Neural cell (in vitro differentiated cells): ENCODE measurements around the gene DEPDC5. TPM values are rescaled to one million over a fixed set of nuclear protein-coding genes. Genes with fewer than 3 reads are reported as not detected.

Experiments
- H2AFZ ChIP-seq: fragments of 200-600, 300-800 bp; sonication (generic), shearing (Covaris generic); 2 replicates; pipeline ENCODE4 v1.6.0; 2014; ENCODE audit warnings: low read depth, mild to moderate bottlenecking, antibody characterized with exemption, low read length, moderate library complexity
- H3F3A ChIP-seq: fragments of 200-600 bp; shearing (Covaris generic); 2 replicates; pipeline ENCODE4 v1.6.1; 2016; ENCODE audit warnings: mild to moderate bottlenecking, moderate library complexity, mixed read lengths, antibody characterized with exemption, low read length; ENCODE audit not compliant: insufficient read depth, poor library complexity, severe bottlenecking
- H3K27ac ChIP-seq: fragments of 200-600, 300-800 bp; sonication (generic), shearing (Covaris generic); 2 replicates; pipeline ENCODE4 v1.5.1; 2014; ENCODE audit warnings: mild to moderate bottlenecking, low read length, moderate library complexity
- H3K27me3 ChIP-seq: fragments of 300-800, 200-600 bp; sonication (generic), shearing (Covaris generic); 2 replicates; pipeline ENCODE4 v1.6.0; 2014; ENCODE audit warnings: mild to moderate bottlenecking, low read depth, low read length, moderate library complexity; ENCODE audit not compliant: insufficient read depth
- H3K36me3 ChIP-seq: fragments of 300-800, 200-600 bp; sonication (generic), shearing (Covaris generic); 2 replicates; pipeline ENCODE4 v1.5.1; 2014; ENCODE audit warnings: mild to moderate bottlenecking, antibody characterized with exemption, low read length, moderate library complexity; ENCODE audit not compliant: insufficient read depth
- H3K4me2 ChIP-seq: fragments of 300-800, 200-600 bp; sonication (generic), shearing (Covaris generic); 2 replicates; pipeline ENCODE4 v1.6.0; 2014; ENCODE audit warnings: mild to moderate bottlenecking, low read length
- H3K4me3 ChIP-seq: fragments of 300-800, 200-600 bp; sonication (generic), shearing (Covaris generic); 2 replicates; pipeline ENCODE4 v1.5.1; 2014; ENCODE audit warnings: mild to moderate bottlenecking, low read length, moderate library complexity
- H3K79me2 ChIP-seq: fragments of 200-600 bp; shearing (Covaris generic); replicated peaks from 2 replicates; pipeline ENCODE4 v1.6.0; 2014; ENCODE audit warnings: mild to moderate bottlenecking, low read length, moderate library complexity; ENCODE audit not compliant: insufficient read depth
- H3K9ac ChIP-seq: fragments of 300-800, 200-600 bp; sonication (generic), shearing (Covaris generic); 2 replicates; pipeline ENCODE4 v1.6.1; 2016; ENCODE audit warnings: mild to moderate bottlenecking, low read length, mixed read lengths
- H3K9me2 ChIP-seq: fragments of 200-600 bp; shearing (Covaris generic); 2 replicates; pipeline ENCODE4 v1.6.1; 2016; ENCODE audit warnings: mild to moderate bottlenecking, low read length, mixed read lengths; ENCODE audit not compliant: insufficient read depth
- H3K9me3 ChIP-seq: fragments of 200-600, 300-800 bp; sonication (generic), shearing (Covaris generic); 2 replicates; pipeline ENCODE4 v1.6.1; 2016; ENCODE audit warnings: mild to moderate bottlenecking, mixed run types, low read length, moderate library complexity, mixed read lengths
- H4K20me1 ChIP-seq: fragments of 200-600 bp; shearing (Covaris generic); 2 replicates; pipeline ENCODE4 v1.6.1; 2016; ENCODE audit warnings: mild to moderate bottlenecking, mixed run types; ENCODE audit not compliant: insufficient read depth
- EP300 ChIP-seq: fragments of 450-650 bp; conservative IDR thresholded peaks from 2 replicates; pipeline ENCODE4 v1.6.1; 2014; ENCODE audit warnings: antibody characterized with exemption, mild to moderate bottlenecking, moderate library complexity; ENCODE audit not compliant: poor library complexity, severe bottlenecking
- EZH2 ChIP-seq: fragments of 200-600, 300-800 bp; shearing (Covaris generic), sonication (generic); IDR thresholded peaks from 2 replicates; pipeline ENCODE4 v1.6.1; 2014; ENCODE audit warnings: antibody characterized with exemption, low read length, borderline replicate concordance, mild to moderate bottlenecking; ENCODE audit not compliant: insufficient read depth, poor library complexity, severe bottlenecking
- MXI1 ChIP-seq: fragments of 450-650 bp; conservative IDR thresholded peaks from 2 replicates; pipeline ENCODE4 v1.6.1; 2014; ENCODE audit warnings: antibody characterized with exemption, mild to moderate bottlenecking; ENCODE audit not compliant: poor library complexity, severe bottlenecking
- POLR2AphosphoS5 ChIP-seq: IDR thresholded peaks from 2 replicates; pipeline ENCODE4 v1.6.1; 2012
- RAD21 ChIP-seq: fragments of 450-650 bp; conservative IDR thresholded peaks from 2 replicates; pipeline ENCODE4 v1.6.1; 2014; ENCODE audit warnings: antibody characterized with exemption, mild to moderate bottlenecking, moderate library complexity
- SMC3 ChIP-seq: fragments of 450-650 bp; conservative IDR thresholded peaks from 2 replicates; pipeline ENCODE4 v1.6.1; 2014; ENCODE audit warnings: antibody characterized with exemption, mild to moderate bottlenecking, moderate library complexity; ENCODE audit not compliant: poor library complexity
- TAF1 ChIP-seq: IDR thresholded peaks from 2 replicates; pipeline ENCODE4 v1.6.1; 2012; ENCODE audit warnings: low read depth
- polyA plus RNA-seq: library from polyadenylated mRNA; depleted of rRNA; stranded (reverse); fragments of >200 nt; gene quantifications from 2 replicates; pipeline ENCODE4 v1.2.3, GENCODE V29; 2014
- TF ChIP-seq, protein P1 (sequence below): IDR thresholded peaks from 2 replicates; pipeline ENCODE4 v1.6.1; 2012; ENCODE audit warnings: borderline replicate concordance
- TF ChIP-seq, protein P2 (sequence below): fragments of 450-650 bp; IDR thresholded peaks from 2 replicates; pipeline ENCODE4 v1.5.1; 2014; ENCODE audit warnings: antibody characterized with exemption, mild to moderate bottlenecking, moderate library complexity; ENCODE audit not compliant: poor library complexity, severe bottlenecking

Gene DEPDC5
- polyA plus RNA-seq, 1 donor from 2014 or later: 11.3 TPM

DNA sequence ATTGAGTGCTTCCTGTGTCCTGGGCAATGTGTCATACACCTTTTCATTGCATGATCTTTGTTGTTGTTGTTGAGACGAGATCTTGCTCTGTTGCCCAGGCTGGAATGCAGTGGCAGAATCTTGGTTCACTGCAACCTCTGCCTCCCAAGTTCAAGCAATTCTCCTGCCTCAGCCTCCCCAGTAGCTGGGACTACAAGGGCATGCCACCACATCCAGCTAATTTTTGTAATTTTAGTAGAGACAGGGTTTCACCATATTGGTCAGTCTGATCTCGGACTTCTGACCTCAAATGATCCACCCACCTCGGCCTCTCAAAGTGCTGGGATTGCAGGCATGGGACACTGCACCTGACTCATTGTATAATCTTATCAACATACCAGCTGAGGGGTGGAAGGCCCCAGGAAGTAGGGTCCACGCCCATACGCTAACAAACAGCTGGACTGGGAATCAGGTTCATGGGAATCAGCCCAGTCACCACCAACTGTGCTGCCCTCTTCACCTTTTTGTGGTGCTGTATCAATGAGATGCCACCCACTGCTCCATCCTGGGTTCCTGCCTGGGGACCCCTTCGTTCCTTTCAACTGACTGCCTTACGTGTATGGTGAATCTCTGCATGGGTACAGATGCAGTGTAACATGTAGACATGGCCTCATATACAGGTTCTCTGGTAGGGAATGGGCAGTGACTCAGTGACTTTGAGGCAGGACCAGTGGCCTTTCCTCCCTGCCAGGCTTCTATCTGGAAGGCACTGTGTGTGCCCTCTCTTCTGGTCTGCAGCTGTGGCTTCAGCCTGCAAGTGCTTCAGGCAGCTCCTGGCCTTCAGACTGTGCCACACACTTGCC is 158.0 kb downstream of the DEPDC5 start:
- Histone ChIP-seq H3K27me3 (no peaks in the 10 kb centered on the region), H3K9me3 (no peaks in the 10 kb centered on the region), H3K27ac (no peak overlapping the region), H3K4me3 (no peak overlapping the region), H3K9me2 (no peaks in the 10 kb centered on the region), H3K4me2 (no peak overlapping the region), H3K9ac (no peak overlapping the region), H3F3A (no peaks in the 10 kb centered on the region), H3K36me3 (no peaks in the 10 kb centered on the region), H2AFZ (no peak overlapping the region), H4K20me1 (no peaks in the 10 kb centered on the region), H3K79me2 (no peaks in the 10 kb centered on the region)
- TF ChIP-seq TAF1: no peak

DNA sequence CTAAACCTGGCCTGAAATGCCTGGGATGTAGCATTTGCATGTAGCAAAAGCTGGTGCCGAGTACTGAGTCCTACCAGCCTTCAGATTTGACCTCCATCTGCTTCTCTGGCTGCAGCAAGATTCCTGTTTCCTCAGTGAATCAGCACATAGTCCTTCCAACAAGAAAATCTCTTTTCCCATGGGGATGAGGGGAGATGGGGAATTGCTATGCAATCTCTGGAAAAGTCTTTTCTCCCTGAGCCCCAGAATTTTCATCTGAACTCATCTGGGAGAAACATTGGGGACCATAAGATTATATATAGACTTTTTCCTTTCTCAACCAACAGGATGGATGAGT is 158.6 kb downstream of the DEPDC5 start:
- Histone ChIP-seq H3K9me2 (no peaks in the 10 kb centered on the region), H4K20me1 (no peaks in the 10 kb centered on the region), H3K4me3 (no peak overlapping the region), H3K27me3 (no peaks in the 10 kb centered on the region), H3K27ac (no peak overlapping the region), H2AFZ (no peak overlapping the region), H3F3A (no peaks in the 10 kb centered on the region), H3K9me3 (no peaks in the 10 kb centered on the region), H3K36me3 (no peaks in the 10 kb centered on the region), H3K9ac (no peak overlapping the region), H3K4me2 (no peak overlapping the region), H3K79me2 (no peaks in the 10 kb centered on the region)
- TF ChIP-seq TAF1: no peak
- TF ChIP-seq SMC3: no peak

DNA sequence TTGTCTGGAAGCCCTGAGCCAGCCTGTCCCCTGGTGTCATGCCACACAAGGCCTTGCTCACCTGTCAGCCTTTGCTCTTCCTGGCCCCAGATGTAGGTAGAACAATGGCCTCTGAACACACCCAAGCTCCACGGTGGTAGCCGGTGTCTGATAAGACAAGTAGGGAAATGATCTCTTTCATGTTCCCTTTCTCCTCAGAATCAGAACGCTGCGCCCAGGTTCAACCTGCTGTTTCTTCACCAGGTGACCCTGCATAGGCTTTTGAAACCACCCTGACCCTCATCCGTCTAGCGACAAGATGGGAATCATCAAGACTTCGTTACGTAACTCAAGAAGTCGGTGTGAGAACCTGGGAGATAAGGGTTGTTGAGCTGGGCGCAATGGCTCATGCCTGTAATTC is 161.8 kb downstream of the DEPDC5 start:
- no peaks in the 10 kb centered on the region for H3F3A ChIP-seq
- H3K9ac ChIP-seq: no peak overlapping the region
- no peaks in the 10 kb centered on the region for H3K27me3 ChIP-seq
- TF ChIP-seq POLR2AphosphoS5 (no peak), MXI1 (no peak), SMC3 (no peak), EZH2 (no peak), EP300 (no peak), TAF1 (no peak), RAD21 (no peak)
- TF ChIP-seq, protein P1, sequence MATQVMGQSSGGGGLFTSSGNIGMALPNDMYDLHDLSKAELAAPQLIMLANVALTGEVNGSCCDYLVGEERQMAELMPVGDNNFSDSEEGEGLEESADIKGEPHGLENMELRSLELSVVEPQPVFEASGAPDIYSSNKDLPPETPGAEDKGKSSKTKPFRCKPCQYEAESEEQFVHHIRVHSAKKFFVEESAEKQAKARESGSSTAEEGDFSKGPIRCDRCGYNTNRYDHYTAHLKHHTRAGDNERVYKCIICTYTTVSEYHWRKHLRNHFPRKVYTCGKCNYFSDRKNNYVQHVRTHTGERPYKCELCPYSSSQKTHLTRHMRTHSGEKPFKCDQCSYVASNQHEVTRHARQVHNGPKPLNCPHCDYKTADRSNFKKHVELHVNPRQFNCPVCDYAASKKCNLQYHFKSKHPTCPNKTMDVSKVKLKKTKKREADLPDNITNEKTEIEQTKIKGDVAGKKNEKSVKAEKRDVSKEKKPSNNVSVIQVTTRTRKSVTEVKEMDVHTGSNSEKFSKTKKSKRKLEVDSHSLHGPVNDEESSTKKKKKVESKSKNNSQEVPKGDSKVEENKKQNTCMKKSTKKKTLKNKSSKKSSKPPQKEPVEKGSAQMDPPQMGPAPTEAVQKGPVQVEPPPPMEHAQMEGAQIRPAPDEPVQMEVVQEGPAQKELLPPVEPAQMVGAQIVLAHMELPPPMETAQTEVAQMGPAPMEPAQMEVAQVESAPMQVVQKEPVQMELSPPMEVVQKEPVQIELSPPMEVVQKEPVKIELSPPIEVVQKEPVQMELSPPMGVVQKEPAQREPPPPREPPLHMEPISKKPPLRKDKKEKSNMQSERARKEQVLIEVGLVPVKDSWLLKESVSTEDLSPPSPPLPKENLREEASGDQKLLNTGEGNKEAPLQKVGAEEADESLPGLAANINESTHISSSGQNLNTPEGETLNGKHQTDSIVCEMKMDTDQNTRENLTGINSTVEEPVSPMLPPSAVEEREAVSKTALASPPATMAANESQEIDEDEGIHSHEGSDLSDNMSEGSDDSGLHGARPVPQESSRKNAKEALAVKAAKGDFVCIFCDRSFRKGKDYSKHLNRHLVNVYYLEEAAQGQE: no peak
- TF ChIP-seq, protein P2, sequence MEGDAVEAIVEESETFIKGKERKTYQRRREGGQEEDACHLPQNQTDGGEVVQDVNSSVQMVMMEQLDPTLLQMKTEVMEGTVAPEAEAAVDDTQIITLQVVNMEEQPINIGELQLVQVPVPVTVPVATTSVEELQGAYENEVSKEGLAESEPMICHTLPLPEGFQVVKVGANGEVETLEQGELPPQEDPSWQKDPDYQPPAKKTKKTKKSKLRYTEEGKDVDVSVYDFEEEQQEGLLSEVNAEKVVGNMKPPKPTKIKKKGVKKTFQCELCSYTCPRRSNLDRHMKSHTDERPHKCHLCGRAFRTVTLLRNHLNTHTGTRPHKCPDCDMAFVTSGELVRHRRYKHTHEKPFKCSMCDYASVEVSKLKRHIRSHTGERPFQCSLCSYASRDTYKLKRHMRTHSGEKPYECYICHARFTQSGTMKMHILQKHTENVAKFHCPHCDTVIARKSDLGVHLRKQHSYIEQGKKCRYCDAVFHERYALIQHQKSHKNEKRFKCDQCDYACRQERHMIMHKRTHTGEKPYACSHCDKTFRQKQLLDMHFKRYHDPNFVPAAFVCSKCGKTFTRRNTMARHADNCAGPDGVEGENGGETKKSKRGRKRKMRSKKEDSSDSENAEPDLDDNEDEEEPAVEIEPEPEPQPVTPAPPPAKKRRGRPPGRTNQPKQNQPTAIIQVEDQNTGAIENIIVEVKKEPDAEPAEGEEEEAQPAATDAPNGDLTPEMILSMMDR: no peak
- no peak overlapping the region for H2AFZ ChIP-seq
- H3K4me2 ChIP-seq: no peak overlapping the region
- no peaks in the 10 kb centered on the region for H3K36me3 ChIP-seq
- no peak overlapping the region for H3K4me3 ChIP-seq
- H3K79me2 ChIP-seq: no peaks in the 10 kb centered on the region
- no peak overlapping the region for H3K27ac ChIP-seq
- H3K9me3 ChIP-seq: no peaks in the 10 kb centered on the region
- no peaks in the 10 kb centered on the region for H4K20me1 ChIP-seq
- no peaks in the 10 kb centered on the region for H3K9me2 ChIP-seq
